GM18498 (cell line): ENCODE results near the gene GNAZ.
"Not testable (repeated sequence)": the region's sequence is repeated elsewhere in the genome, so short reads cannot be mapped to it uniquely, and the experiment has no call there.

Experiments
- ATAC-seq: cut with Tn5 transposase; IDR thresholded peaks from one replicate; pipeline ENCODE4 v1.9.1; 2021; ENCODE audit warnings: mild to moderate bottlenecking, moderate library complexity; ENCODE audit not compliant: unreplicated experiment

Gene GNAZ

GRCh38 chr22:23070418-23071229, at the start of gene GNAZ:
Gene GNAZ (plus strand): TSS chr22:23070519. CDS start chr22:23095696, 25,177 bp downstream.
- peak; percentile 30 for ATAC-seq

DNA sequence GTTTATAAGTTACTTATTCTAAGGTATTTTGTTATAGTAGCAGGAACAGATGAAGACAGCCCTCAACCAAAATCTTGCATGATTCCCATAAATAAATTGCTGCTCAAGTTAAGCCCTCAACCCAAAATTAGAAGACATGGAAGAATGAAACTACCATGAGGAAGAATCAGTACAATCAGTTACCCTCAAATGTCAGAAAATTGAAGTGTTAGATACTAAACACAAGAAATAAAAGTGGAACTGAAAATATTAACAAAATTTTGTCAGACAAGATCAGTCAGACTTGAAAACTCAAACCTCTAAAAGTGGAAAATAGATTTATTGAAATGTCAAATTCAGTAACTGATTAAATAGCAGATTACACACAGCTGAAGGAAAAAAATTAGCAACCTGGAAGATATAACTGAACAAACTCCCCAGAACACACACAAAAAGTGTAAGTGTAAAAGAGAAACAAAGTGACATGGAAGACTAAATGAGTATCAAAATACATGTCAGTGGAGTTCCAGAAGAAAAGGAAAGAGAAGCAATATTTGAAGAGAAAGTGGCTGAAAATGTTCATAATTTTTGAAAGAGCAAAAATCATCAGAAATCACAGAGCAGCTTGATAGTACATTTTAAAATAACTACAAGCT, 49.5 kb upstream of the GNAZ start:
- no peak for ATAC-seq

DNA sequence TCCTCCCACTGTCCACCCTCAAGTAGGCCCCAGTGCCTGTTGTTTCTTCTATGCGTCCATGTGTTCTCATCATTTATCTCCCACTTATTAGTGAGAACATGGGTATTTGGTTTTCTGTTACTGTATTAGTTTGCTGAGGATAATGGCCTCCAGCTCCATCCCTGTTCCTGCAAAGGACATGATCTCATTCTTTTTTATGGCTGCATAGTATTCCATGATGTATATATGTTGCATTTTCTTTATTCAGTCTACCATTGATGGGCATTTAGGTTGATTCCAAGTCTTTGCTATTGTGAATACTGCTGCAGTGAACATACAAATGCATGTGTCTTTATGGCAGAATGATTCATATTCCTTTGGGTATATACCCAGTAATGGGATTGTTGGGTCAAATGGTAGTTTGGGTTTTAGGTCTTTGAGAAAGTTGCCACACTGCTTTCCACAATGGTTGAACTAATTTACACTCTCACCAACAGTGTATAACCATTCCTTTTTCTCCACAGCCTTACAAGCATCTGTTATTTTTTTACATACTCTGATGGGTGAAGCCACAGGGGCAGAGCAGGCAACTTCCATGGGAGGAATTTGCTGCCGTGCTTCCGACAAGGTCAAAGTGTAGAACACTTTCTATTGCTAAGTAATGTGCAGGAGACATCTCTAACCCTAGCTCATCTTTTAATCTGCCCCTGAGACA, 48.5 kb upstream of the GNAZ start:
- ATAC-seq = not testable (repeated sequence)

DNA sequence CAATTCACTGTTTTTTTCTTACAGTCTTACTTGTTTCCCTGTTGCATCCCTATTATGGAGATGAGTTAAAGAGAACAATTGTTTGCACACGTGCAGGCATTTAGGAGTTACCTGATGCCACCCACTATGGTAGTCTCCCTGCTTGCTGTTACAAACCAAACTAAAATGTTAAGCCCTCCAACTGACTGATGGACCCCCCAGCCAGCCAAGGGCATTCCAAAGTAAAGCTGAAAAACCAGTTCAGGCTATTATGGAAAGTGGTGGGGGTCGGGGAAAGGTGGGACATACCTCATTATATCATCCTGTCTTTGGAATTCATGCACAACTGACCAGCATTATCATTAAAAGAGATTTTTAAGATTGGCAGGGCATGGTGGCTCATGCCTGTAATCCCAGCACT, 47.0 kb upstream of the GNAZ start:
- no peak for ATAC-seq

DNA sequence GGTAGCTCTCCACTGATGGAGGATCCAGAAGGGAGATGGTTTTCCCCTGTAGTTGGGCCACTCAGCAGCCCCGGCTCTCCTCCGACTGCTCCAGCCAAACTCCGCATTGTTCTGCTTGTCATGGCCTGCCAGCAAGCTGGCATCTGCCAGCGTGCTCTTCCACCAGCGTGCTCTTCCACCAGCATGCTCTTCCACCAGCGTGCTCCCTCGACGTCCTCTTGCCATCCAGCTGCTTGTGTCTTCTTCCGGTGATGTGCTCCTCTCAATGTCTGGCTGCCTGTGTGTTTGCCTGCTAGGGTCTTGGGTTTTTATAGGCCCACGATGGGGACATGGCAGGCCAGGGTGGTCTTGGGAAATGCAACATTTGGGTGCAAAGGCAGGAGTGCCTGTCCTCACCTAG, 43.5 kb upstream of the GNAZ start:
- ATAC-seq = no peak

GRCh38 chr22:23027849-23028248, 42.5 kb upstream of the GNAZ start:
- ATAC-seq = not testable (repeated sequence)

- ATAC-seq = no peak
Observed at GRCh38 chr22:23029521-23030228, 40.6 kb upstream of the GNAZ start.

- ATAC-seq = no peak
Observed at GRCh38 chr22:23031381-23031780, 38.9 kb upstream of the GNAZ start.

DNA sequence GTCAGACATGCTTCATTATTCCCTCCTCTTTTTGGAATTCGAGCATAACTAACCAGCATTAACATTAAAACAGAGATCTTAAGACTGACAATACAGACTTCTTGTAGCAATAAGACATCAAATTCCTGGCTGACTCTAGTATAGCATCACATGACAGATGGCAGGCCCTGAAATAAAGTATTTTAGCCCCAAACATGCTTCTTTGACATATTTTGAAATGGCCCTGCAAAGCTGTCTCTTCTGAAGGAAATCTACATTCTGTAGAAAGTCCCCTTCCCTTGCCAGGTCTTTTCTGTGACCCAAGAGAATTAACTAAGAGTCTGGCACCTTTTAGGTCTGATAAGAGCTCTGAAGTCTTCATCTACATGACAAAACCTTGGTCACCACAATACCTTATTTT, 38.5 kb upstream of the GNAZ start:
- ATAC-seq = no peak

DNA sequence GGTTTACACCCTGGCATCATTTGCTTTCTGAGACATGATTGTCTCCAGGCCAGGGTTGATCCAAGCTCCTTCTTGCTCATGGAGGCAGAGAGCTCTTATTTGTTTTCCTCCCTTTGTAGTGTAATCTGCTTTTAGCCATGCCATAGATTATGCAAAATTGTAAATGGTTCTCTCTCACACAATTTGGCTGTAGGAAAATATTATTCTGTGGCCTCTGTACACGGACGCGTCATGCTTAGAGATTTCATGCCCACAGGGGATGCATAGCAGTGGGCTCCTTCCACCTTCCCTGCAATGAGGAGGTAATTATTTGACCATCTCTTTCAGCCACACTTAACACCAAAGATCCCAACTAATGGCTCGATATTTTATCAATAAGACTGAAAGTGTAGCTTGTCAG, 37.7 kb upstream of the GNAZ start:
- ATAC-seq = no peak

DNA sequence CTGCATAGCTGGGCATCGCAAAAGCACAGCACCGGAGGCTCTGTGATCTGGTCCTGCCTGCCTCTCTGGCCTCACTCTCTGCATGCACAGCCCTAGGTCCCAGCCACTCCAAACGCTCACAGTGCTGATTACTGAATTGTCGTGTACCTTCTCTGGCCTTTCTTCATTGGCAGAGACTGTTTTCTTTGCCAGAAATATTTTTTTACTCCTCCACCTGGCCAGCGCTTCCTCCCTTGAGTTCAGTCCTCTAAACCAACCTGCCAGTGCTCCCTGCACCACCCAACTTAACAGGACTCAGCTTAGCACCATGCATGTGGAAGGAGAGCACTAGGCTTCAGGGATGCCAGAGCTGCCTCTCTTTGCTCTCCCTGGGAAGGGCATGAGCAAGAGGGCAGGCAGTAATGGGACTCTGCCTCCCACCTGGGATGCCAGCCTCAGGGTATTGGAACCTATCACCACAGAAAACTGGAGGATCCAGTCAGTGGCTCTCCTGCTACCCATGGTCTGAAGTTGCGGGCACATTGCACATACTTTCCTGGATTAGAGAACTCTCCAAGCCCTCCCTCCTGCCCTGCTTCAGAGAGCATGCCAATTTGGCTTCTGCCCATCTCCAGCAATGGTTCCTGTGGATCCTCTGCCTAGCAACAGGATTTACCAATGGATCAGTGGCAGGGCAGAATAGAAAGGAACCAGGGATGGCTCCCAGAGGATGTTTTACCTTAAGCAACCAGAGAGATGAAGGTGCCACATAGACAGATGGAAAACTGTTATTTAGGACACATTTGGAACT, 37.0 kb upstream of the GNAZ start:
- ATAC-seq = no peak

DNA sequence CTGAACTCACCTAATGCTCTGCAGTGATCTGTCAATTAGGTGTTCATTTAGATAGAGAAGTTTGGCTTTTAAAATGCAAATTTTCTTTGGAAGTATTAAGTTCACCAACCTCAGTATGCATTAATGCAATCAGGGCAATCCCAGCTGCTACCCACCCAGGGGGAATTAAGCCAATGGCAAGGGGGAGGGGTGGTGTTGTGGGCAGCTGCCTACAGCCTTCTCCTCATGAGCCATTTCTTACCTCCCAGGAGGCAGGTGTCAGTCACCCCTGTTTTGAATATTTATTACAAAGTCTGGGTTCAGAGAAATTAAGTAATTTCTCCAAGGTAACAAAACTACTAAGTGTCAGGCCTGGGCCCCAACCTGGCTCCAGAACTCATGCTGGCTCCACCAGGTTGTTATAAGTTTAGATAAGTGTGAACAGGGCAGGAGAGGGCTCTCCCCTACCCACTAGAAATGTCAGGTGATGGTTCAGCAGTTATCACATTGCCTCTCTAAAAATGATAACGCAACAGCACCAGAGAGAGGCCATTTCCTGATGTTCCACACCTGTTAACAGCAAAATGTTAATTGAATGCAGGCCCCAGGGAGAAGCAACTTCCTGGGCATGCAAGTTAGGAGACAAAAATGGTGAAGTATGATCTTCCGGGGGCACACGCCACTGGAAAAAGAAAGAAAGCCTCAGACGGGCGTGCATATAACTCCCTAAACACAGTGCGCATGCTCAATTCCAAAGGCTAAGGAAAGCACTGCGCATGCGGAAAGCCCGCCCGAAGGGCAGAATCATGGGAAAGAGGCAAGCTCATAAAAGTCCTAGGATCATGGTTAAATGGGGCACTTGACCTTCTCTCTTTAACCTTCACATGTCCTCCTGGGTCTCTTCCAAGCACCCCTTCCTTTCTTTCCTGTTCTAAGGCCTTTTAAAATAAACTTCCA, 35.4 kb upstream of the GNAZ start:
- ATAC-seq = no peak

- ATAC-seq = no peak
Observed at GRCh38 chr22:23035557-23036277, 34.6 kb upstream of the GNAZ start.

DNA sequence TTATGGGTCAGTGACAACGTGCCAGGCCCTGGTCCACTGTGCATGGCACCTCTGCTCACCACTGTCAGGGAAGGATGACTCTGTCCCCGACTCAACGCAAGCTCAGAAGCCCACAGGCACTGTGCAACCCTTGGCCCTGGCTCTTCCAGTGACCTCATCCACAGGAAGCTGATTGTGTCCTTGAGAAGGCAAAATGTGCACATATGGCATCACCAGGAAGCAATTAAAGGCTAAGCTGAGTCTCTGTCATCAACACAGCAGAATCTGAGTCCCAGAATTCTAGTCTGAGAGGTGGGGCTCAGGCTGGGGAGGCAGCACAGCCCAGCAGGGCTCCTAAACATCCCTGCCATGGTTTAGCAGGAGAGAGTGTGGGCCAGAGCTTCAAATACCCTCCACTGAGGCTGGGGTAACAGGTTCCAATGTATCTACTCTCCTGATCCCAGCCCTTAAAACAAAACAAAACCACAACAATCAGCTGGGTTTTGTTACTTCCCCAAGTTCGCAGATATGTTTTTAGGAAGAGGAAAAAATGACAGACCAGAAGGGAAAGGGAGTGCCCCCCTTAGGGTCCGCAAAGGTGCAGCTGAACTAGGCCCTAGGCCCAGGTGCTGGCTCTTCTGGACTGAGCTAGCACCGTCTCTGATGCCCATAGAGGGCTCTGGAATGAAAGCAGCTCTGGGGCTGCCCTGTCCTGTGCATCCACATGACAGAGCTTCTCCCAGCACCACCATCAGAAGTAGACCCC, 33.5 kb upstream of the GNAZ start:
- no peak for ATAC-seq

GRCh38 chr22:23037429-23038333, 32.6 kb upstream of the GNAZ start:
- ATAC-seq = no peak

DNA sequence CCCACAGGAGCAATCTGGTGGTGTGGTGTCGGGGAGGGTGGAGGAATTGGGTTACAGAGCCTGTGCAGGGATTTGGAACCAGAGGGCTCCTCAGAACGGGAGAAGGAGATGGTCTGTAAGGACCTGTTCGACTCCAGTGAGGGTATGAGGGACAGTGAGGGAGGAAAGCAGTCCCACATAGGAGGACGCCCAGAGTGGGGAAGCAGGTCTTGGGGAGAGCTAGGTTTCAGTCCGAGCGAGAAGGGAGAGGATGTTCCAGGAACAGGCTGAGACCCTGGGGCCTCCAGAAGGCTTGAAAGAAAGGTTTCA, 32.0 kb upstream of the GNAZ start:
- no peak for ATAC-seq

- ATAC-seq = no peak
Observed at GRCh38 chr22:23038902-23039301, 31.4 kb upstream of the GNAZ start.
